GM12801 (cell line): Measurements from ENCODE around the gene GPR161.

Experiments used
- TF ChIP-seq, protein P1 (sequence below): IDR thresholded peaks from one replicate; pipeline ENCODE4 v1.5.1; 2011; ENCODE audit warnings: control low read depth; ENCODE audit not compliant: insufficient read length; ENCODE audit errors: extremely low read depth

The GPR161 gene

DNA sequence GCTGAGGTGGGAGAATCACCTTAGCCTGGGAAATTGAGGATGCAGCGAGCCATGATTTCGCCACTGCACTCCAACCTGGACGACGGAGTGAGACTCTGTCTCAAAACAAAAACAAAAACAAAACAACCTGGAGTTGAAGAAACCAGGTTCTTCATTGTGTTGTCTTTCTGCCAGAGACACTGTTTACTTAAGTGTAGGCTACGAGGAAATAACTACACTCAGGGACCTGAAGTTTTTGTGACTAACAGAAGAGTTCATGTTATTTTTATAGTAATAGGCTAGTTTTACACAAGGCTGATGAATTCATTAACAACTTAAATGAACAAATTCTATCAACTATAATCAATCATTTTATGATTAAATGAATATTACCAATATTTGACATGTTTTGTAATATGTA, 101.4 kb downstream of the GPR161 start:
- TF ChIP-seq, protein P1, sequence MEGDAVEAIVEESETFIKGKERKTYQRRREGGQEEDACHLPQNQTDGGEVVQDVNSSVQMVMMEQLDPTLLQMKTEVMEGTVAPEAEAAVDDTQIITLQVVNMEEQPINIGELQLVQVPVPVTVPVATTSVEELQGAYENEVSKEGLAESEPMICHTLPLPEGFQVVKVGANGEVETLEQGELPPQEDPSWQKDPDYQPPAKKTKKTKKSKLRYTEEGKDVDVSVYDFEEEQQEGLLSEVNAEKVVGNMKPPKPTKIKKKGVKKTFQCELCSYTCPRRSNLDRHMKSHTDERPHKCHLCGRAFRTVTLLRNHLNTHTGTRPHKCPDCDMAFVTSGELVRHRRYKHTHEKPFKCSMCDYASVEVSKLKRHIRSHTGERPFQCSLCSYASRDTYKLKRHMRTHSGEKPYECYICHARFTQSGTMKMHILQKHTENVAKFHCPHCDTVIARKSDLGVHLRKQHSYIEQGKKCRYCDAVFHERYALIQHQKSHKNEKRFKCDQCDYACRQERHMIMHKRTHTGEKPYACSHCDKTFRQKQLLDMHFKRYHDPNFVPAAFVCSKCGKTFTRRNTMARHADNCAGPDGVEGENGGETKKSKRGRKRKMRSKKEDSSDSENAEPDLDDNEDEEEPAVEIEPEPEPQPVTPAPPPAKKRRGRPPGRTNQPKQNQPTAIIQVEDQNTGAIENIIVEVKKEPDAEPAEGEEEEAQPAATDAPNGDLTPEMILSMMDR: no peak

DNA sequence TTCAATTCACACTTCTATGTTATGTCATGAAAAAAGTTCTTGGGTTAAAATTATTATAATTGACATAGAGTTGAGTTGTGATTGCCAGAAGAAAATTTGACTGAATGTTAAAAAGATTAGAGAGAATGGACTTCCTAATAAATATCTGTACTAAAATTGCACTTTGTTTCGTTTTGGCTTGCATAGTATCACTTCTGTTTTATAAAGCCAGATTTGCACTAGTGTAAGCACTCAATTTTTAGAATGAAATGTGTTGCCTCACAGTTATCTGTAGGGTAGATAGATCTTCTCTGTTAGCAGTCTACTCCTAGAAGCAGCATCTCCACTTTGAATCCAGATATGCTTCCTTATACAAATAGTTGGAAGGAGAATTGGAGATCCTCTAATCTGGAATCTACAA, 104.7 kb downstream of the GPR161 start:
- TF ChIP-seq, protein P1: no peak

DNA sequence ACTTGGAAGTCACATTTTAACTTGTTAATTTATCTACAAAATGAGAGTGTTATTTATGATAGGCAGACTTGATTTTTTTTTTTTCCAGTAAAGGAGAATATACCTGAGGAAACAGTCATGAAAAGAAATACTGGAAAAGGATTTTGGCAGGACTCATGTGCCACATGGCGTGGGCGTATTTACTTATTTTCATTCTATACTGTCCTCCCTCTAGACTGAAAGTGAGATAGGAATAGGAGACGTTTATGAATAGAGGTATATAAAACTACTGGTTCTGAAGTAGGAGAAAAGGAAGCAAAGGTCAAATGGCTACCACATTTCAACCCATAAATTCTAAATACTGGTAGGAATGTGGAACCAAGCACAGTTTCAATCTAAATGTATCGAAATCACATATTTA, 105.1 kb downstream of the GPR161 start:
- TF ChIP-seq, protein P1: no peak

DNA sequence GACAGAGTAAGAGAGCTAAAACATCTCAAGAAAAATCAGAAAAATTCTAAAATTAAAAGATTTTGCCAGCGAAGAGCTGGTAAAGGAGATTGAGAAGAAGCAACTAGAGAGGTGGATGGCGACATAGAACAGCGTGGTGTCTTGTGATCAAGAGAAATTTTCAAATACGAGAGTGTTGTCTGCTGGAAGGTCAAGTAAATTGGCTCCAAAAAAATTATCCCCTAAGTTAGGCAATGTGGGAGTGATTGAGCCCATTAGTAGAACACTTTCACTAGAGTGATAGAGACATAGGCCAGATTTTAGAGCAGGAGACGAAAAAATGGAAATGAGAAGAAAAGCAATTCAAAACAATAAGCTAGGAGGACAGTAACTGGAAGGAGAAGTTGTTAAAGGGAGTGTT, 105.5 kb downstream of the GPR161 start:
- TF ChIP-seq, protein P1: no peak
